GM12865 (cell line): ENCODE data around the gene RIN3.
"Not testable (repeated sequence)": the region's sequence is repeated elsewhere in the genome, so short reads cannot be mapped to it uniquely, and the experiment has no call there.

Experiments
- DNase-seq: peaks from one replicate; pipeline ENCODE4 v3.0.0; 2010; ENCODE audit warnings: low read depth
- H3K4me3 ChIP-seq: 2 replicates; pipeline ENCODE4 v1.5.1; 2011; ENCODE audit warnings: mild to moderate bottlenecking, low read depth, low read length, control low read depth
- CTCF ChIP-seq: IDR thresholded peaks from 2 replicates; pipeline ENCODE4 v1.5.1; 2011; ENCODE audit warnings: low read length, control low read depth, low read depth, inconsistent platforms; ENCODE audit not compliant: insufficient read depth; ENCODE audit errors: missing control alignments

Gene RIN3

GRCh38 chr14:92676403-92677086 is 163.0 kb downstream of the RIN3 start:
- DNase-seq = peak; percentile 33

GRCh38 chr14:92677087-92677668 is 163.6 kb downstream of the RIN3 start:
- no peak overlapping the region for H3K4me3 ChIP-seq
- TF ChIP-seq CTCF = no peak
- DNase-seq = peak; percentile 97

More at GRCh38 chr14:92676403-92677086, 163.0 kb downstream of the RIN3 start:
- peak overlapping the region; percentile 7; the same call in 1 of the 2 replicates for H3K4me3 ChIP-seq
- TF ChIP-seq CTCF = no peak

- TF ChIP-seq CTCF = no peak
- no peak overlapping the region for H3K4me3 ChIP-seq
- DNase-seq = no peak
These were observed 164.4 kb downstream of the RIN3 start for GRCh38 chr14:92677955-92678354.

- no peak for DNase-seq
- H3K4me3 ChIP-seq = no peak overlapping the region
- TF ChIP-seq CTCF = no peak
These were observed 165.2 kb downstream of the RIN3 start for GRCh38 chr14:92678766-92679165.

GRCh38 chr14:92679246-92679645 is 165.7 kb downstream of the RIN3 start:
- no peak for TF ChIP-seq CTCF
- no peak overlapping the region for H3K4me3 ChIP-seq
- DNase-seq = no peak

GRCh38 chr14:92680330-92680729 is 166.7 kb downstream of the RIN3 start:
- not testable (repeated sequence) for H3K4me3 ChIP-seq

GRCh38 chr14:92680781-92681650 is 167.4 kb downstream of the RIN3 start:
- DNase-seq = peak; percentile 87
- peak; percentile 95 for TF ChIP-seq CTCF
- H3K4me3 ChIP-seq = no peak overlapping the region

More at GRCh38 chr14:92680330-92680729, 166.7 kb downstream of the RIN3 start:
- not testable (repeated sequence) for DNase-seq
